Nephron (organoid): ENCODE results near the gene NKPD1.

Source experiments
- H3K27ac Mint-ChIP-seq, 3 experiments: 2 replicates each; pipeline ENCODE4 v1.8.0; 2020; ENCODE audit warnings: mixed read lengths in 3 of 3, mild to moderate bottlenecking in 2 of 3, moderate library complexity in 1 of 3
- H3K27me3 Mint-ChIP-seq: 2 replicates; pipeline ENCODE4 v1.8.0; 2021; ENCODE audit warnings: low read depth, mild to moderate bottlenecking, moderate library complexity, mixed read lengths
- H3K36me3 Mint-ChIP-seq: 2 replicates; pipeline ENCODE4 v1.8.0; 2020; ENCODE audit warnings: low read depth, mixed read lengths
- H3K4me1 Mint-ChIP-seq: 2 replicates; pipeline ENCODE4 v1.8.0; 2020; ENCODE audit warnings: mixed read lengths
- H3K4me3 Mint-ChIP-seq, 3 experiments: 2 replicates each; pipeline ENCODE4 v1.8.0; 2020; ENCODE audit warnings: mild to moderate bottlenecking in 3 of 3, mixed read lengths in 3 of 3, moderate library complexity in 2 of 3
- H3K9me3 Mint-ChIP-seq: 2 replicates; pipeline ENCODE4 v1.8.0; 2020; ENCODE audit warnings: mixed read lengths
- CTCF ChIP-seq, 3 experiments: fragments of 200-600 bp; sonication (generic); IDR thresholded peaks; one replicate each; pipeline ENCODE4 v1.5.0; 2021; ENCODE audit warnings: antibody characterized with exemption in 3 of 3; ENCODE audit not compliant: unreplicated experiment in 3 of 3

Gene NKPD1

DNA sequence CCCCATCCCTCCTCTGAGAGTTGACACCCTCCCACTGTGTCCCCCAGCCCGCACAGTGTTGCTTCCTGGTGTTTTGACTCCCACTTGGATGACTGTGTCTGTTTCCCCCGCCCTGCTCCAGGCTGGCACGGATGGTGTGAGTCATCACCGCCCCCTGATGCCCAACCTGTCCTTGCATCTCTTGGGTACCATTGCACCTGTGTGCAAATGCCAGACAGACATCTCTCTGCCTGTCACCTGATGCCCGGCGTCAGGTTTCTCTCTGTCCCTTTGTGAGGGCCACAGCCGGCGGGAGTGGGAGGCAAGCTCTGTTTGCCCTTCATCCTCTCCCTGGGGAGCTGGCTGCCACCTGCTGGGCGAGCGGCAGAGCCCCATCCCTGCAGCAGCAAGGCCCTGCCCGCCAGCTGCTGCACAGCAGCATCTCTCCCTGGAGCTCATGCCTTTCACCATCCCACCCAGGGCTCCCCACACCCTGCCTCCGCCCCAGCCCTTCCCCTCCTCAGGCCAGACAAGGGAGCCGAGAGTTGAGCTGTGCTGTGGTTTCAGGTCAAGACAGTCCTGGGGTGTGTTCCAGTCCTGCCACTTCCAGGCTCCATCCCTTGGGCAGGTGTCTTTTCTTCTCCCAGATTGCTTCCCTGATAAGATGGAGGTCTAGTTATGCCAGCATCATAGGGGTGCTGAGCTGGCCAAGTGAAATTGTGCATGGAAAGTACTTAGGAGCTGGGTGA, 29.7 kb downstream of the NKPD1 start:
- no peak for TF ChIP-seq CTCF (IDR thresholded peaks at IDR 0.05; ENCODE audit: unreplicated experiment in 3 of 3)
- Mint-ChIP-seq H3K9me3 (no peaks in the 10 kb centered on the region), H3K4me1 (peaks cover 7% of the 10 kb centered on the region), H3K4me3 (no peak overlapping the region), H3K36me3 (no peaks in the 10 kb centered on the region), H3K27me3 (no peaks in the 10 kb centered on the region), H3K27ac (no peak overlapping the region)

GRCh38 chr19:45130236-45130635, 30.5 kb downstream of the NKPD1 start:
- H3K27ac Mint-ChIP-seq = no peak overlapping the region
- H3K36me3 Mint-ChIP-seq = no peaks in the 10 kb centered on the region
- peaks cover 7% of the 10 kb centered on the region for H3K4me1 Mint-ChIP-seq
- H3K4me3 Mint-ChIP-seq = no peak overlapping the region
- H3K9me3 Mint-ChIP-seq = no peaks in the 10 kb centered on the region
- H3K27me3 Mint-ChIP-seq = no peaks in the 10 kb centered on the region
- TF ChIP-seq CTCF (IDR thresholded peaks at IDR 0.05; ENCODE audit: unreplicated experiment in 3 of 3) = no peak

DNA sequence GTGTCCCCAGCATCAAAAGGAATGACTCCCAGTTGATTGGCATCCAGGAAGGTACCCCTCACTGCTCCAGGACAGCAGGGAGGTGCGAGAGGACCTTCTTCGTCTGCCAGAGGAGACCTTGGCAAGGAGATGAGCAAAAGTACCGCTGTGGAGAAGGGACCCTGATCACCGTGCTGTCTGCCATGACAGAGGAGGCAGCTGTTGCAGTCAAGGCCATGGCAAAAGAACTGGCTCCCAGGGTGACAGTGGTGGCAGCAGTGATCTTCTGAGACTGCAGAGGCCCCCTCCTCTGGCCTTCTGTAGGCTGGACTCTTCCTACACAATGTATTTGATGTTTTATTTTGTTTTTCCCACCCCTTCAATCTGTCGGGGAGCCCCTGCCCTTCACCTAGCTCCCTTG, 32.0 kb downstream of the NKPD1 start:
- H3K4me3 Mint-ChIP-seq = no peak overlapping the region
- H3K4me1 Mint-ChIP-seq = peaks cover 5% of the 10 kb centered on the region
- no peak for TF ChIP-seq CTCF (IDR thresholded peaks at IDR 0.05; ENCODE audit: unreplicated experiment in 3 of 3)
- H3K27me3 Mint-ChIP-seq = no peaks in the 10 kb centered on the region
- H3K9me3 Mint-ChIP-seq = no peaks in the 10 kb centered on the region
- H3K27ac Mint-ChIP-seq = no peak overlapping the region
- no peaks in the 10 kb centered on the region for H3K36me3 Mint-ChIP-seq

GRCh38 chr19:45128146-45128545, 32.6 kb downstream of the NKPD1 start:
- Mint-ChIP-seq H3K36me3 (no peaks in the 10 kb centered on the region), H3K9me3 (no peaks in the 10 kb centered on the region), H3K4me1 (peaks cover 10% of the 10 kb centered on the region), H3K27ac (no peak overlapping the region), H3K4me3 (no peak overlapping the region), H3K27me3 (no peaks in the 10 kb centered on the region)
- no peak for TF ChIP-seq CTCF (IDR thresholded peaks at IDR 0.05; ENCODE audit: unreplicated experiment in 3 of 3)

- no peak overlapping the region for H3K27ac Mint-ChIP-seq
- H3K4me1 Mint-ChIP-seq = peaks cover 18% of the 10 kb centered on the region
- H3K9me3 Mint-ChIP-seq = no peaks in the 10 kb centered on the region
- H3K27me3 Mint-ChIP-seq = no peaks in the 10 kb centered on the region
- H3K36me3 Mint-ChIP-seq = no peaks in the 10 kb centered on the region
- no peak overlapping the region for H3K4me3 Mint-ChIP-seq
- TF ChIP-seq CTCF (IDR thresholded peaks at IDR 0.05; ENCODE audit: unreplicated experiment in 3 of 3) = no peak
These were observed 34.1 kb downstream of the NKPD1 start for GRCh38 chr19:45126654-45127053.

GRCh38 chr19:45125975-45126493, 34.7 kb downstream of the NKPD1 start:
- H3K36me3 Mint-ChIP-seq = no peaks in the 10 kb centered on the region
- H3K9me3 Mint-ChIP-seq = no peaks in the 10 kb centered on the region
- H3K27ac Mint-ChIP-seq = no peak overlapping the region
- peak; percentile 44 to 57 (median 49) for TF ChIP-seq CTCF (IDR thresholded peaks at IDR 0.05; ENCODE audit: unreplicated experiment in 3 of 3)
- no peak overlapping the region for H3K4me3 Mint-ChIP-seq
- H3K27me3 Mint-ChIP-seq = no peaks in the 10 kb centered on the region
- H3K4me1 Mint-ChIP-seq = peaks cover 24% of the 10 kb centered on the region
